Lower leg skin (tissue), 3 donors: ENCODE measurements around the gene WDR70.

Experiments used
- POLR2A ChIP-seq, 2 donors: fragments of 450-650 bp; IDR thresholded peaks; one replicate each; pipeline ENCODE4 v1.6.1; 2016 to 2017; ENCODE audit warnings: antibody characterized with exemption in 2 of 2, mild to moderate bottlenecking in 1 of 2, moderate library complexity in 1 of 2
- TF ChIP-seq, protein P1 (sequence below), 3 donors: fragments of 450-650 bp; IDR thresholded peaks; one replicate each; pipeline ENCODE4 v1.5.1; 2016; ENCODE audit warnings: antibody characterized with exemption in 3 of 3, mild to moderate bottlenecking in 3 of 3, moderate library complexity in 2 of 3

DNA sequence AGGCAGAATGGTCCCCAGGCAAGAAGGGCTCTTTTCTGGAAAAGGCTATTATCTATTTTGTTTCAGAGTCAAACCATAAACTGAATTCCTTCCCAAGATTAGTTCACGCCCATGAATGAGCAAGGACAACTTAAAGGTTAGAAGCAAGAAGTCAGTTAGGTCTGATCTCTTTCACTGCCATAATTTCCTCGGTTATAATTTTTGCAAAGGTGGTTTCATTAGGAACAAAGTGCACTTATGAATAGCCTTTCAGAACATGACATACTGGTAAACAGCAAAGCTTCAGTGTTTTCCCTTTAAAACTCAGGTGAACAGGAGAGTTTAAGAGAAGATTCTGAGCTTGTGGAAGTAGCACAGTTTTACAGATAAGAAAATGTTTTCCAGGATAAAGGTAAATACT is 282.8 kb downstream of the WDR70 start:
- TF ChIP-seq POLR2A (IDR thresholded peaks at IDR 0.05), result no peak
- TF ChIP-seq, protein P1, sequence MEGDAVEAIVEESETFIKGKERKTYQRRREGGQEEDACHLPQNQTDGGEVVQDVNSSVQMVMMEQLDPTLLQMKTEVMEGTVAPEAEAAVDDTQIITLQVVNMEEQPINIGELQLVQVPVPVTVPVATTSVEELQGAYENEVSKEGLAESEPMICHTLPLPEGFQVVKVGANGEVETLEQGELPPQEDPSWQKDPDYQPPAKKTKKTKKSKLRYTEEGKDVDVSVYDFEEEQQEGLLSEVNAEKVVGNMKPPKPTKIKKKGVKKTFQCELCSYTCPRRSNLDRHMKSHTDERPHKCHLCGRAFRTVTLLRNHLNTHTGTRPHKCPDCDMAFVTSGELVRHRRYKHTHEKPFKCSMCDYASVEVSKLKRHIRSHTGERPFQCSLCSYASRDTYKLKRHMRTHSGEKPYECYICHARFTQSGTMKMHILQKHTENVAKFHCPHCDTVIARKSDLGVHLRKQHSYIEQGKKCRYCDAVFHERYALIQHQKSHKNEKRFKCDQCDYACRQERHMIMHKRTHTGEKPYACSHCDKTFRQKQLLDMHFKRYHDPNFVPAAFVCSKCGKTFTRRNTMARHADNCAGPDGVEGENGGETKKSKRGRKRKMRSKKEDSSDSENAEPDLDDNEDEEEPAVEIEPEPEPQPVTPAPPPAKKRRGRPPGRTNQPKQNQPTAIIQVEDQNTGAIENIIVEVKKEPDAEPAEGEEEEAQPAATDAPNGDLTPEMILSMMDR (IDR thresholded peaks at IDR 0.05), result no peak
